GM23338 (cell line): ENCODE results near the gene FBXW10B. TPM values are rescaled to one million over a fixed set of nuclear protein-coding genes. Genes with fewer than 3 reads are reported as not detected.

Experiments
- ATAC-seq: fragments of 200-7000 bp; cut with Tn5 transposase; 3 replicates; pipeline ENCODE4 v1.9.1; 2020
- DNase-seq: peaks from one replicate; pipeline ENCODE4 v3.0.0-alpha.2; 2015; ENCODE audit warnings: low spot score
- H2AFZ ChIP-seq: fragments of 200-600 bp; sonication (generic); 2 replicates; pipeline ENCODE4 v1.8.0; 2016; ENCODE audit warnings: antibody characterized with exemption, mild to moderate bottlenecking, moderate library complexity
- H3F3A ChIP-seq: fragments of 200-600 bp; sonication (generic); replicated peaks from 2 replicates; pipeline ENCODE4 v1.8.0; 2017; ENCODE audit warnings: antibody characterized with exemption, mixed run types, low read depth
- H3K27ac ChIP-seq: fragments of 200-600 bp; sonication (generic); 2 replicates; pipeline ENCODE4 v1.6.1; 2016; ENCODE audit warnings: low read depth
- H3K27me3 ChIP-seq: fragments of 200-600 bp; sonication (generic); 2 replicates; pipeline ENCODE4 v1.8.0; 2016; ENCODE audit warnings: mild to moderate bottlenecking, mixed run types, moderate library complexity; ENCODE audit not compliant: insufficient read depth
- H3K36me3 ChIP-seq: fragments of 200-600 bp; sonication (generic); 2 replicates; pipeline ENCODE4 v1.8.0; 2016; ENCODE audit warnings: mild to moderate bottlenecking; ENCODE audit not compliant: insufficient read depth
- H3K4me1 ChIP-seq: fragments of 200-600 bp; sonication (generic); 2 replicates; pipeline ENCODE4 v1.8.0; 2016; ENCODE audit warnings: mild to moderate bottlenecking, moderate library complexity; ENCODE audit not compliant: insufficient read depth
- H3K4me2 ChIP-seq: fragments of 200-600 bp; sonication (generic); 2 replicates; pipeline ENCODE4 v1.7.1; 2017; ENCODE audit warnings: mixed run types
- H3K4me3 ChIP-seq: fragments of 200-600 bp; sonication (generic); 2 replicates; pipeline ENCODE4 v1.6.1; 2016; ENCODE audit warnings: mixed run types
- H3K79me2 ChIP-seq: fragments of 200-600 bp; sonication (generic); replicated peaks from 2 replicates; pipeline ENCODE4 v1.8.0; 2017; ENCODE audit warnings: mild to moderate bottlenecking; ENCODE audit not compliant: insufficient read depth
- H3K9me2 ChIP-seq: fragments of 200-600 bp; sonication (generic); 2 replicates; pipeline ENCODE4 v1.8.0; 2017; ENCODE audit not compliant: insufficient read depth
- H4K20me1 ChIP-seq: fragments of 200-600 bp; sonication (generic); replicated peaks from 2 replicates; pipeline ENCODE4 v1.8.0; 2017; ENCODE audit warnings: mild to moderate bottlenecking; ENCODE audit not compliant: insufficient read depth
- H3K27ac Mint-ChIP-seq: 2 replicates; pipeline ENCODE4 v1.8.0; 2020; ENCODE audit warnings: inconsistent platforms, mild to moderate bottlenecking, moderate library complexity, mixed read lengths
- H3K27me3 Mint-ChIP-seq: 3 replicates; pipeline ENCODE4 v1.8.0; 2022; ENCODE audit warnings: low read depth, mild to moderate bottlenecking, moderate library complexity, mixed read lengths, inconsistent platforms; ENCODE audit not compliant: insufficient read depth, poor library complexity
- H3K36me3 Mint-ChIP-seq: 3 replicates; pipeline ENCODE4 v1.8.0; 2021; ENCODE audit warnings: low read depth, mild to moderate bottlenecking, inconsistent platforms, moderate library complexity, mixed read lengths
- H3K4me1 Mint-ChIP-seq: 3 replicates; pipeline ENCODE4 v1.8.0; 2020; ENCODE audit warnings: mild to moderate bottlenecking, inconsistent platforms, mixed read lengths
- H3K4me3 Mint-ChIP-seq: 3 replicates; pipeline ENCODE4 v1.8.0; 2021; ENCODE audit warnings: moderate library complexity, mild to moderate bottlenecking, inconsistent platforms, mixed read lengths
- H3K9me3 Mint-ChIP-seq: 3 replicates; pipeline ENCODE4 v1.8.0; 2020; ENCODE audit warnings: moderate library complexity, mild to moderate bottlenecking, inconsistent platforms, mixed read lengths
- CREB1 ChIP-seq: fragments of 250-450 bp; sonication (Bioruptor Pico); IDR thresholded peaks from 2 replicates; pipeline ENCODE4 v1.5.0; 2020; ENCODE audit warnings: low read depth, mild to moderate bottlenecking, moderate library complexity
- CTCF ChIP-seq, 2 experiments: fragments of 200-600 bp in 1 of 2; sonication (generic) in 1 of 2; conservative IDR thresholded peaks; 2 replicates each; pipeline versions ENCODE4 v1.5.1 to v1.6.1; 2016 to 2017; ENCODE audit warnings: antibody characterized with exemption in 2 of 2, low read depth in 2 of 2, mild to moderate bottlenecking in 2 of 2, moderate library complexity in 1 of 2
- ETS1 ChIP-seq: IDR thresholded peaks from 2 replicates; pipeline ENCODE4 v1.6.1; 2016; ENCODE audit warnings: antibody characterized with exemption
- EZH2 ChIP-seq: fragments of 200-600 bp; sonication (generic); IDR thresholded peaks from one replicate; pipeline ENCODE4 v1.8.0; 2017; ENCODE audit warnings: antibody characterized with exemption, mild to moderate bottlenecking, low read depth; ENCODE audit not compliant: unreplicated experiment
- EZH2phosphoT487 ChIP-seq: fragments of 200-600 bp; sonication (generic); IDR thresholded peaks from one replicate; pipeline ENCODE4 v1.8.1; 2018; ENCODE audit warnings: antibody characterized with exemption; ENCODE audit not compliant: unreplicated experiment
- JUNB ChIP-seq: IDR thresholded peaks from one replicate; pipeline ENCODE4 v1.6.1; 2016; ENCODE audit warnings: antibody characterized with exemption; ENCODE audit not compliant: unreplicated experiment
- NANOG ChIP-seq: IDR thresholded peaks from 2 replicates; pipeline ENCODE4 v1.6.1; 2016; ENCODE audit warnings: antibody characterized with exemption, borderline replicate concordance
- POLR2AphosphoS5 ChIP-seq: IDR thresholded peaks from 2 replicates; pipeline ENCODE4 v1.6.1; 2016; ENCODE audit warnings: antibody characterized with exemption, low read depth
- REST ChIP-seq: IDR thresholded peaks from one replicate; pipeline ENCODE4 v1.6.1; 2018; ENCODE audit warnings: antibody characterized with exemption; ENCODE audit not compliant: unreplicated experiment
- STAT1 ChIP-seq: IDR thresholded peaks from one replicate; pipeline ENCODE4 v1.6.1; 2016; ENCODE audit warnings: antibody characterized with exemption; ENCODE audit not compliant: unreplicated experiment
- ZNF114 ChIP-seq: fragments of 250-450 bp; sonication (Bioruptor Pico); IDR thresholded peaks from 2 replicates; pipeline ENCODE4 v1.5.0; 2020; ENCODE audit warnings: mild to moderate bottlenecking, moderate library complexity
- ZNF331 ChIP-seq: fragments of 250-450 bp; sonication (Bioruptor Pico); IDR thresholded peaks from 2 replicates; pipeline ENCODE4 v1.5.0; 2020; ENCODE audit warnings: low read depth, mild to moderate bottlenecking, moderate library complexity
- polyA plus RNA-seq: library from polyadenylated mRNA; unstranded; fragments of >200 nt; fragmentation: Nextera tagmentation; extraction: Ambion mirVana; gene quantifications from 2 replicates; pipeline ENCODE4 v1.2.1, GENCODE V29; 2016
- total RNA-seq: library from RNA; depleted of rRNA; stranded (reverse); fragments of >200 nt; shearing (Covaris generic); gene quantifications from 2 replicates; pipeline ENCODE4 v1.2.3, GENCODE V29; 2014

Gene FBXW10B
- total and polyA plus RNA-seq, 2 experiments from 2014 or later, result 0.31 TPM; not detected in 1

- peaks cover 34% of the 10 kb centered on the region for H3K4me1 Mint-ChIP-seq
- Histone ChIP-seq H3K79me2 (no peaks in the 10 kb centered on the region), H3K9me2 (no peaks in the 10 kb centered on the region), H3K27me3 (no peaks in the 10 kb centered on the region), H3K4me1 (peaks cover 3% of the 10 kb centered on the region; the same call in 1 of the 2 replicates), H2AFZ (no peak overlapping the region), H3K36me3 (no peaks in the 10 kb centered on the region), H3K4me2 (0 out of 2 replicates have a peak overlapping the region, but pooled peaks have one; percentile 14), H3K27ac (no peak overlapping the region), H3K4me3 (no peak overlapping the region), H3F3A (no peaks in the 10 kb centered on the region), H4K20me1 (0 out of 2 replicates have a peak, but pooled peaks cover 2% of the 10 kb centered on the region)
- ATAC-seq (peak; percentile 5), DNase-seq (no peak)
- no peak overlapping the region for H3K27ac Mint-ChIP-seq
- 0 out of 3 replicates have a peak overlapping the region, but pooled peaks have one; percentile 14 for H3K4me3 Mint-ChIP-seq
- TF ChIP-seq EZH2phosphoT487 (no peak), STAT1 (no peak), CREB1 (CRISPR knock-in tag) (no peak), NANOG (no peak)
- H3K27me3 Mint-ChIP-seq, result peaks cover 16% of the 10 kb centered on the region
- H3K36me3 Mint-ChIP-seq, result peaks cover 11% of the 10 kb centered on the region; the same call in 2 of the 3 replicates
- no peaks in the 10 kb centered on the region for H3K9me3 Mint-ChIP-seq
These were observed 31.5 kb upstream of the FBXW10B start for GRCh38 chr17:15650741-15651582.

GRCh38 chr17:15649861-15650421 is 30.4 kb upstream of the FBXW10B start:
- H3K4me1 ChIP-seq, result peaks cover 10% of the 10 kb centered on the region
- H3K79me2 ChIP-seq, result no peaks in the 10 kb centered on the region
- H3K4me3 ChIP-seq, result no peak overlapping the region
- H4K20me1 ChIP-seq, result 0 out of 2 replicates have a peak, but pooled peaks cover 2% of the 10 kb centered on the region
- Mint-ChIP-seq H3K4me3 (no peak overlapping the region), H3K4me1 (peaks cover 40% of the 10 kb centered on the region), H3K27ac (no peak overlapping the region), H3K9me3 (no peaks in the 10 kb centered on the region), H3K36me3 (peaks cover 14% of the 10 kb centered on the region; the same call in 2 of the 3 replicates), H3K27me3 (peaks cover 11% of the 10 kb centered on the region)
- no peak for ATAC-seq
- H2AFZ ChIP-seq, result no peak overlapping the region
- no peaks in the 10 kb centered on the region for H3K27me3 ChIP-seq
- H3K4me2 ChIP-seq, result no peak overlapping the region
- H3K9me2 ChIP-seq, result no peaks in the 10 kb centered on the region
- no peaks in the 10 kb centered on the region for H3K36me3 ChIP-seq
- no peak for DNase-seq
- H3F3A ChIP-seq, result 0 out of 2 replicates have a peak, but pooled peaks cover 1% of the 10 kb centered on the region
- H3K27ac ChIP-seq, result no peak overlapping the region
- TF ChIP-seq JUNB (no peak), STAT1 (no peak), POLR2AphosphoS5 (no peak), ZNF331 (CRISPR knock-in tag) (no peak), REST (no peak), ETS1 (no peak), EZH2phosphoT487 (no peak), ZNF114 (CRISPR knock-in tag) (no peak), EZH2 (no peak), CREB1 (CRISPR knock-in tag) (no peak), CTCF (conservative IDR thresholded peaks at IDR 0.05; ENCODE audit: low read depth in 2 of 2) (no peak), NANOG (no peak)
